ENCODE results near the gene HELLS.

HELLS gene

DNA sequence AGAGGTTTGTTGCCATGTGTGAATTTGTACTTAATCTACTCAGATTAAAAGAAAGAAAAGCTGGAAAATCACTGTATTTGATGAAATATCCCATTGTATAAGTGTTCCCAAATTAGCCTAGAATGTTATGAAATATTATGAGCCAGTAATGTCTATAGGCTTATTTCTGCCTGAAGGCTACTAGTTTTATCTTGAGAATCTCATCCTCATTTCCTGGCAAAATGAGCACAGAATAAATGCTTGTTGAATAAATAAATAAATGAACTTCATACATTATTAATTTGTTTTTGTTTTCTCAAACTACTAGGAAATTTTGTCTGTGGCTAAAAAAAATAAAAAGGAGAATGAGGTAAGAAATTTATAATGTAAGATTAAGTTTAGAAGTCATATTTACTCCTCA lies 25.5 kb downstream of the HELLS start:
- DNase-seq (ENCODE audit: low read depth) = no peak
- TF ChIP-seq, protein P1, sequence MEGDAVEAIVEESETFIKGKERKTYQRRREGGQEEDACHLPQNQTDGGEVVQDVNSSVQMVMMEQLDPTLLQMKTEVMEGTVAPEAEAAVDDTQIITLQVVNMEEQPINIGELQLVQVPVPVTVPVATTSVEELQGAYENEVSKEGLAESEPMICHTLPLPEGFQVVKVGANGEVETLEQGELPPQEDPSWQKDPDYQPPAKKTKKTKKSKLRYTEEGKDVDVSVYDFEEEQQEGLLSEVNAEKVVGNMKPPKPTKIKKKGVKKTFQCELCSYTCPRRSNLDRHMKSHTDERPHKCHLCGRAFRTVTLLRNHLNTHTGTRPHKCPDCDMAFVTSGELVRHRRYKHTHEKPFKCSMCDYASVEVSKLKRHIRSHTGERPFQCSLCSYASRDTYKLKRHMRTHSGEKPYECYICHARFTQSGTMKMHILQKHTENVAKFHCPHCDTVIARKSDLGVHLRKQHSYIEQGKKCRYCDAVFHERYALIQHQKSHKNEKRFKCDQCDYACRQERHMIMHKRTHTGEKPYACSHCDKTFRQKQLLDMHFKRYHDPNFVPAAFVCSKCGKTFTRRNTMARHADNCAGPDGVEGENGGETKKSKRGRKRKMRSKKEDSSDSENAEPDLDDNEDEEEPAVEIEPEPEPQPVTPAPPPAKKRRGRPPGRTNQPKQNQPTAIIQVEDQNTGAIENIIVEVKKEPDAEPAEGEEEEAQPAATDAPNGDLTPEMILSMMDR (conservative IDR thresholded peaks at IDR 0.05; ENCODE audit: low read length) = no peak
- H3K4me3 ChIP-seq (ENCODE audit: low read length) = no peak overlapping the region

DNA sequence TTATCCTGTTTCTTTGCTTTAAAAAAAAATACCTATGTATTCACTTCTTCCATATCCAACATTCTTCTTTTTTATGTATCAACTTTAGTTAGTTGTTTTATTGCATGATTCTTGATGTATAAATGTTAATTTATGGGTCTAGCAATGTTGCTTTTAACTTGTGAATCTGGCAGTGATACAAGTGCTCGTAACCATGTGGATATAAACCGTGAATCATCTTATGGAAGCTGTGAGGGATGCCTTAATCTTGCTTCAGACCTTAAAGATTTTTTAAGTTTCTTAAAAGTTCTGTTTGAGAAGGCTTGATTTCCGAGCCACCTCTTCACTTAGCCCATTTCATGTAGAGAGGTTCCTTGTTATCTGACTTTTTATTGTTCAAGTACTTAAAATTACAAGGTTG lies 25.9 kb downstream of the HELLS start:
- TF ChIP-seq, protein P1 (conservative IDR thresholded peaks at IDR 0.05; ENCODE audit: low read length) = no peak
- no peak overlapping the region for H3K4me3 ChIP-seq (ENCODE audit: low read length)
- DNase-seq (ENCODE audit: low read depth) = peak; percentile 10

DNA sequence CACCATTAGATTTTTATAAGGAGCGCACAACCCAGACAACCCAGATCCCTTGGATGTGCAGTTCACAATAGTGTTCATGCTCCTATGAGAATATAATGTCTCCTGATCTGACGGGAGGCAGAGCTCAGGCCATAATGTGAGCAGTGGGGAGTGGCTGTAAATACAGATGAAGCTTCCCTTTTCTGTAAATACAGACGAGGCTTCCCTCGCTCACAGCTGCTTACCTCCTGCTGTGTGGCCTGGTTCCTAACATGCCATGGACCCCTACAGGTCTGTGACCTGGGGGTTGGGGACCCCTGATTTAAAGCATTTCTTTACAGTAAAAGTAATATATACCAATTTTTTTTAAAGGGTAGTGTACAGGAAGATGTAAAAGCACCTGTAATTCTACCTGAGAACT lies 33.2 kb downstream of the HELLS start:
- TF ChIP-seq, protein P1 (conservative IDR thresholded peaks at IDR 0.05; ENCODE audit: low read length) = no peak
- no peak for DNase-seq (ENCODE audit: low read depth)
- no peak overlapping the region for H3K4me3 ChIP-seq (ENCODE audit: low read length)

DNA sequence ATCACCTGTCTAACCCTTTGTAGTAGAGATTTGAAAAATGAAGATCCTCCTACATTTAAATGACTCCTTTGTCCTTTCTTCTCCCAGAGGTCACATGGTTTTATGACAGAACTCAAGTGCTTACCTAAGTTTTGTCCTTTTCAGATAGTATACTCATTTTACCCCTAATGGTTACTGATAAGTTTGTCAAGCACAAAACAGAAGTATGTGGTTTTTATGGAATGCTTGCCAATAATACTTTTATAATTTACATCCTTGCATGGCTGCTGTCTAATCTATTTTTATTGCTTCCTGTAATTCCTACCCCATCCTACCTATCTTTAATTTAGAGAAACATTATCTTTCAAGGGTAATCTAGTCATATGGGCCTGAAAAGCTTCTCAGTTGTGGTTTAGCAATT lies 37.5 kb downstream of the HELLS start:
- H3K4me3 ChIP-seq (ENCODE audit: low read length) = no peak overlapping the region
- TF ChIP-seq, protein P1 (conservative IDR thresholded peaks at IDR 0.05; ENCODE audit: low read length) = no peak
- no peak for DNase-seq (ENCODE audit: low read depth)

DNA sequence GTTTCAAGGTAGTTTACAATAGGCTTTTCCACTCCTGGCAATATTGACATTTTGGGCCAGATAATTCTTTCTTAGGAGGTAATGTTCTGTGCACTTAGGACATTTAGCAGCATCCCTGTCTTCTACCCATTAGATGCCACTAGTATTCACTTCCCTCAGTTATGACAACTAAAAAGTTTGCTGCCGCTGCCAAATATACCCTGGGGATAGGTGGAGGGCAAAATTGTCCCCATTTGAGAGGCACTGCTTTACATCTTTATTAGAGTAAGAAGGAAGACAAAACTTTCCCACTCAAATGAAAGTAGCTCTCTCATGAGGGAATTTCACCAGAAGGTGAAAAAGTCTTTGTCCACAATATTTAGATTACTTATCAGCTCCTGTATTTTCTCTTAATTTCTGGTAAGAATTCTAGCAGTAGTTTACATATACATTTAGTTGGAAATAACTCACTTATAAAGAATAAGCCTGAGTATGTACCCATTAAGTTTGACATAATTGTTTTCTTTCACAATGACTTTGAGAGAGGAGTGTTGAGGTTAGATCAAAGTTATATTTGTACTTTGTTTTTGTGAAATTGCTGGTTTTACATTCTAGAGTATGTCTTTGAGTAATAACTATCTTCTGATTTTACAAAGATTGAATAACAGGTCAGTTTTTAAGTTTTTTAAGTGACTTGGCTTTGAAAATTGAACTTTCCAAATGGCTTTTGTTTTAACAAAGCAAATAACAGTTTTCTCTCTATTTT lies 46.0 kb downstream of the HELLS start:
- DNase-seq (ENCODE audit: low read depth) = no peak
- TF ChIP-seq, protein P1 (conservative IDR thresholded peaks at IDR 0.05; ENCODE audit: low read length) = no peak

DNA sequence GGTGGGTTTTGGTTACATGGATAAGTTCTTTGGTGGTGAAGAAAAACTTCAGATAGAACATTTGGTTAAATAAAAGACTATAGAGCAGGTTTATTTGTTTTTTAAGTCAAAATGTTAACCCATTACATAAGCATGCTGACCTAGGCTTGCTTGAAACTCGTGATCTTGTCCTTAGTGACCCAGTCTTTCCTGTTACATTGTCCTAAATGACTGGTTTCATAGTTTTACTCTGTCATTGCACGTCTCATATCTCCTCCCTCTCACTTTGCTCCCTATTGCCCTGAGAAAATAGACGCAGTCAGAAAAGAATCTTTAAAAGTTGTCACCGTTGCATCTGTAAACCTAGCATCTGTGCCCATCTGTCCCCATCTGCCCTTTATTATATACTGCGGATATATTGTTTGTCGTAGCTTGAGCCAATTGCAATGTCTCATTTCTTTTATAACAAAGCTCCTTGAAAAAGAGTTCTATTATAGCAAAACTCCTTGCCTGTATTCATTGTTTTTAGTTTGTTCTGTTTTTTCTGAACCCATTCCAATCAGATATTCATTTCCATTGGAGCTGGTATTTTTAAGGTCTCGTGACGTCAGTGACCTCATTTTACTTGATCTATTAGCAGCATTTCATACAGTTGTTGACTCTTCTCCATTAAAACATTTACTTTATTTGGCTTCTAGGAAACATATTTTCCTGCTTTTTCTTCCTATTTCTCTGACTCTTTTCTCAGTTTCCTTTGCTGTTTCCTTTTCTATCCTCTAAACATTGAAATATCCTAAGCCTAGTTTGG lies 57.3 kb downstream of the HELLS start:
- DNase-seq (ENCODE audit: low read depth) = no peak
- TF ChIP-seq, protein P1 (conservative IDR thresholded peaks at IDR 0.05; ENCODE audit: low read length) = no peak
- no peak overlapping the region for H3K4me3 ChIP-seq (ENCODE audit: low read length)

More for the DNA sequence above, 46.0 kb downstream of the HELLS start:
- no peak overlapping the region for H3K4me3 ChIP-seq (ENCODE audit: low read length)

DNA sequence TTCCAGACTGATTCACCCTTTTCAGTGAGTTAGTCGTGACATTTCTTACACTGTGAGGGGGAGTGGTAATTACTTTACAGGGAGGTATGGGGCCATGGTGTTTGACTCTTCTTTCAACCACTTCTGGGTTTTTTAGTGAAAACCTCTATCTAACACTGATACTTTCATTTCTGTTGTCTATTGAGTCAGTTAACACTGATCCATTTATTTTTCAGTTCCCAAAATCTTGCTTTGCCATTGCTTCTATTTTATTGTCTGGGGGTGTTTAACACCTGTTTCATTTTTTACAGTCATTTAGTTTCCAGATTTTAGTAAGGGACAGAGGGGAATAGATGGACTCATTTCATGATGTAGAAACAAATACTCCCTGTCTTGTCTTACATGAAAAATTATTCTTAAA lies 61.5 kb downstream of the HELLS start:
- TF ChIP-seq, protein P1 (conservative IDR thresholded peaks at IDR 0.05; ENCODE audit: low read length) = no peak
- DNase-seq (ENCODE audit: low read depth) = no peak
- H3K4me3 ChIP-seq (ENCODE audit: low read length) = no peak overlapping the region

Data from AG10803 (cell line).